Trophoblast cell (in vitro differentiated cells and primary cell): ENCODE data around the gene KLF3.

ENCODE experiments used
- DNase-seq, 2 donors: peaks; one replicate each; pipeline ENCODE4 v3.0.0-alpha.2; 2016
- H2AFZ ChIP-seq: 2 replicates; pipeline ENCODE4 v1.6.1; 2013; ENCODE audit warnings: low read length, moderate library complexity, mild to moderate bottlenecking; ENCODE audit not compliant: insufficient read depth, poor library complexity
- H2AK5ac ChIP-seq: 2 replicates; pipeline ENCODE4 v1.6.1; 2013; ENCODE audit warnings: mild to moderate bottlenecking, low read length
- H2BK120ac ChIP-seq: 2 replicates; pipeline ENCODE4 v1.6.1; 2013; ENCODE audit warnings: low read length, mild to moderate bottlenecking, moderate library complexity; ENCODE audit not compliant: insufficient read depth, poor library complexity
- H2BK12ac ChIP-seq: 2 replicates; pipeline ENCODE4 v1.6.1; 2013; ENCODE audit warnings: mild to moderate bottlenecking, low read length, moderate library complexity
- H2BK5ac ChIP-seq: 2 replicates; pipeline ENCODE4 v1.6.1; 2013; ENCODE audit warnings: low read length, low read depth, moderate library complexity, mild to moderate bottlenecking; ENCODE audit not compliant: poor library complexity
- H3K14ac ChIP-seq: 2 replicates; pipeline ENCODE4 v1.6.1; 2013; ENCODE audit warnings: mild to moderate bottlenecking, low read length
- H3K18ac ChIP-seq: 2 replicates; pipeline ENCODE4 v1.6.1; 2013; ENCODE audit warnings: mild to moderate bottlenecking, low read length
- H3K23ac ChIP-seq: 2 replicates; pipeline ENCODE4 v1.6.1; 2013; ENCODE audit warnings: low read length
- H3K27ac ChIP-seq: 2 replicates; pipeline ENCODE4 v1.5.1; 2013; ENCODE audit warnings: low read depth, mild to moderate bottlenecking, inconsistent platforms, low read length, moderate library complexity
- H3K27me3 ChIP-seq: 2 replicates; pipeline ENCODE4 v1.6.1; 2013; ENCODE audit warnings: inconsistent platforms, mild to moderate bottlenecking, low read length, moderate library complexity; ENCODE audit not compliant: insufficient read depth
- H3K36me3 ChIP-seq, 2 experiments: 1 replicate in 1 of 2; 2 replicates in 1 of 2; pipeline ENCODE4 v1.6.1; 2013; ENCODE audit warnings: low read length in 2 of 2, mild to moderate bottlenecking in 2 of 2, moderate library complexity in 1 of 2; ENCODE audit not compliant: insufficient read depth in 2 of 2, control insufficient read depth in 1 of 2
- H3K4ac ChIP-seq: 2 replicates; pipeline ENCODE4 v1.6.1; 2013; ENCODE audit warnings: low read depth, mild to moderate bottlenecking, low read length, moderate library complexity
- H3K4me1 ChIP-seq, 2 experiments: 1 replicate in 1 of 2; 2 replicates in 1 of 2; pipeline ENCODE4 v1.6.1; 2013; ENCODE audit warnings: low read length in 2 of 2, mild to moderate bottlenecking in 2 of 2, moderate library complexity in 1 of 2; ENCODE audit not compliant: insufficient read depth in 2 of 2, control insufficient read depth in 1 of 2
- H3K4me2 ChIP-seq: 2 replicates; pipeline ENCODE4 v1.6.1; 2013; ENCODE audit warnings: inconsistent platforms, mild to moderate bottlenecking, low read length, moderate library complexity
- H3K4me3 ChIP-seq: 2 replicates; pipeline ENCODE4 v1.5.1; 2013; ENCODE audit warnings: mild to moderate bottlenecking, low read depth, low read length, inconsistent platforms
- H3K79me1 ChIP-seq: one replicate; pipeline ENCODE4 v1.6.1; 2013; ENCODE audit warnings: low read length
- H3K79me2 ChIP-seq: 2 replicates; pipeline ENCODE4 v1.6.1; 2013; ENCODE audit warnings: low read length, mild to moderate bottlenecking; ENCODE audit not compliant: control insufficient read depth, insufficient read depth, poor library complexity
- H3K9ac ChIP-seq: 2 replicates; pipeline ENCODE4 v1.6.1; 2013; ENCODE audit warnings: mild to moderate bottlenecking, low read length
- H3K9me3 ChIP-seq: 2 replicates; pipeline ENCODE4 v1.6.1; 2013; ENCODE audit warnings: low read depth, mild to moderate bottlenecking, control low read depth, inconsistent platforms, low read length; ENCODE audit not compliant: insufficient read depth
- H4K12ac ChIP-seq: 2 replicates; pipeline ENCODE4 v1.6.1; 2013; ENCODE audit warnings: low read depth, mild to moderate bottlenecking, low read length, moderate library complexity
- H4K8ac ChIP-seq: 2 replicates; pipeline ENCODE4 v1.6.1; 2013; ENCODE audit warnings: low read depth, mild to moderate bottlenecking, low read length, moderate library complexity
- H4K91ac ChIP-seq: one replicate; pipeline ENCODE4 v1.6.1; 2013; ENCODE audit warnings: low read depth, mild to moderate bottlenecking, low read length, moderate library complexity
- WGBS: extraction: QIAGEN DNeasy Blood & Tissue Kit; methylation state at CpG from one replicate; pipeline ENCODE4 v1.1.7; 2013; ENCODE audit warnings: missing lambda C conversion rate; ENCODE audit not compliant: insufficient read length, insufficient coverage; ENCODE audit errors: extremely low coverage; 5-methylcytosine and 5-hydroxymethylcytosine counted together

The KLF3 gene

DNA sequence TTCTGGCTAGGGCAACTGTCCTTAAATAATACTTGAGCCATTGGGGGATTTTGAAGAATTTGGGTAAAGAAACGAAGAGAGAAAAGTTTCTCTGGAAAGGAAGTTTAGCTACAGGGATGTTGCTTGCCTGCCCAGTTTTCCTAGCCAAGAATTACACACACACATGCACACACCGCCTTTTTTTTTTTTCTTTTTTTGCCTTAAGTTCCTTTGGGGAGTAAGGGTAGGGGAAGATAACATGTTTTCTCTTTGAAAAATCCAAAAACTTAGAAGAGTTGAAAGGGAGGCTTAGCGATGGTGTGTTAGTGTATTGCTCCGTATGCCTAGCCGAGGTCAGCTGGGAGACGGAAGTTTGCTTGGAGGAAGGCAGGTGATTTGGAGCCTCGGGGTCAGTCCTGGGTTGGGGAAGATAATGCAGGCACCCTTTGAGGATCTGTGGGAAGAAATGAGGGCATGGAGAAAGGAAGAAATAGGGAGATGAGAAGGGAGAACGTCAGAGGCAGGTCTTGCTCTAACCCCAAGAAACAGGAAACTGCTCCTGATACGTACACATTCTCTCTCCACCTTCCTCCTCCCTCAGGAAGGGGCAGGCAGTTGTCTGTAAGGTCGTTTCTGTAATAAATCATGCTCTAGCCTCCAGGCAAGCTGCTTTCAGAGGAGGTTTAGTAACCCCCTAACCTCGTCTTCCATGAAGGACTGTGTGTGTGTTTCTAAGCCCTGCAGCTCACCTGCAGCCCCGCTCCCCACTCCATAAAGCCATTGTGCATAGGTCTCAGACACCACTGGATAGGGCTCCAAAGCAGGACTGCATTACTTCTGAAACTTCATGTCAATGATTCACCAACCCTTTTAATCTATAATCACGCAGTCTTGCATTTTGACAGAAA, 10.5 kb downstream of the KLF3 start:
- Histone ChIP-seq H4K8ac (no peak overlapping the region), H3K79me1 (peaks cover under 1% of the 10 kb centered on the region)
- WGBS, result no CpG with 5 or more reads among the region's 13 CpGs

DNA sequence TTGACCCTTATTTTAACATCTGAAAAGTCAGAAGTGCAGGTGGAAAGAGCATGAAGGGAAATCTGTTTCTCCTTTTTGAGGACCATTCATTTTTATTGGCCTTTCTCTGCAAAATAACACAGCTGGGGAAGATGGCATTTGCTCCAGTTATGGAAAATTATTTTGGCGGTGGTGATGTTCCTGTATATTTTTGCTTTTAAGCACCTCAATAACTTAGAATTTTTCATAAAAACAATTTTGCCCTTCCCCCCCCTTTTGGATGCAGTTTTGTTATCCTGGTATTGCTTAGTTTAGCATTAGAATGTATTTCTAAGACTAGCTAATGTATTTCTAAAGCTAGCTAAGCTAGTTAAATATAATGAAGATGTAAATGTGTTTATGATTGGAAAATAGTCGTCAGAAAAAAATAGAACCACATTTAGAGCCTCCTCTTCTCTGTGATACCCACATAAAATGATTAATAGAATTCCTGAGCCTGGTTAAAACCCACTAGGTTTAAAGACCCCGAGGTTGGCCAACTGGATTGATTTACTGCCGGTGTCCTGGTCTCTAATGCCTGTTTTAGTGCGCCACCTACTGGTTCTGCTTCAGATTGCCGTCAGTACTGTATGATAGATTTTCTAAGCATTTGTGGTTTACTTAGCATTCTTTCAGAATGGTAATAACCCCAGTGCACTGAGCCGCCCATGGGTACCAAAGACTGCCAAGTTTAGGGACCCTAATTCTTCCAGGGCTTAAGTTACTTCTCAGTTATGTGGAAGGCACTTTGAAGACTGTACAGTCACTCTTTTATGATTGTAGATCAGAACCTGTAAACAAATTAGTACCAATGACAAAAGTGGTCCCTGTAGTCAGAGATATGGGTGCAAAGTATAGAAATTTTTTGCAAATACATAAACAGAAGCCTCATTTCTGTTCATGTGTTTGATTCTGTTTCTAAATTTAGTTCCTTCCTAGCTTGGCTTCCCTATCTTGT, 11.4 kb downstream of the KLF3 start:
- Histone ChIP-seq H2BK5ac (no peak overlapping the region), H3K27me3 (no peaks in the 10 kb centered on the region), H3K4me2 (peak overlapping the region; percentile 76), H3K79me1 (no peaks in the 10 kb centered on the region), H4K91ac (no peak overlapping the region), H2AFZ (no peak overlapping the region), H2BK12ac (no peak overlapping the region), H3K4me3 (no peak overlapping the region), H3K79me2 (peaks cover 27% of the 10 kb centered on the region), H4K12ac (no peak overlapping the region), H3K9me3 (no peaks in the 10 kb centered on the region), H3K4me1 (peaks cover 20 to 29% of the 10 kb centered on the region in 2 experiments), H3K36me3 (peaks cover 3 to 5% of the 10 kb centered on the region in 2 experiments), H4K8ac (no peak overlapping the region), H3K23ac (no peak overlapping the region), H3K14ac (no peak overlapping the region), H3K4ac (peak overlapping the region; percentile 37), H3K18ac (no peak overlapping the region), H3K9ac (no peak overlapping the region), H2BK120ac (no peak overlapping the region), H2AK5ac (no peak overlapping the region), H3K27ac (peak overlapping the region; percentile 19)
- peak; percentile 77 to 95 for DNase-seq
- no CpG with 5 or more reads among the region's 7 CpGs for WGBS

More for the DNA sequence above, 10.5 kb downstream of the KLF3 start:
- H2AK5ac ChIP-seq, result no peak overlapping the region
- H3K9me3 ChIP-seq, result no peaks in the 10 kb centered on the region
- H3K4ac ChIP-seq, result no peak overlapping the region
- peak overlapping the region; percentile 50 for H2BK5ac ChIP-seq
- H3K4me3 ChIP-seq, result no peak overlapping the region
- peak in 1 of 2 donors; percentile 33 for DNase-seq
- H3K27ac ChIP-seq, result peak overlapping the region; percentile 82
- H4K91ac ChIP-seq, result no peak overlapping the region
- no peaks in the 10 kb centered on the region for H3K27me3 ChIP-seq
- peaks cover 2 to 3% of the 10 kb centered on the region in 2 experiments for H3K36me3 ChIP-seq
- H2AFZ ChIP-seq, result no peak overlapping the region
- H3K23ac ChIP-seq, result no peak overlapping the region
- peak overlapping the region; percentile 76 for H3K4me2 ChIP-seq
- no peak overlapping the region for H3K9ac ChIP-seq
- H4K12ac ChIP-seq, result no peak overlapping the region
- no peak overlapping the region for H3K18ac ChIP-seq
- H3K14ac ChIP-seq, result no peak overlapping the region
- no peak overlapping the region for H2BK12ac ChIP-seq
- peaks cover 24 to 34% of the 10 kb centered on the region in 2 experiments for H3K4me1 ChIP-seq
- H3K79me2 ChIP-seq, result peaks cover 31% of the 10 kb centered on the region
- H2BK120ac ChIP-seq, result no peak overlapping the region

DNA sequence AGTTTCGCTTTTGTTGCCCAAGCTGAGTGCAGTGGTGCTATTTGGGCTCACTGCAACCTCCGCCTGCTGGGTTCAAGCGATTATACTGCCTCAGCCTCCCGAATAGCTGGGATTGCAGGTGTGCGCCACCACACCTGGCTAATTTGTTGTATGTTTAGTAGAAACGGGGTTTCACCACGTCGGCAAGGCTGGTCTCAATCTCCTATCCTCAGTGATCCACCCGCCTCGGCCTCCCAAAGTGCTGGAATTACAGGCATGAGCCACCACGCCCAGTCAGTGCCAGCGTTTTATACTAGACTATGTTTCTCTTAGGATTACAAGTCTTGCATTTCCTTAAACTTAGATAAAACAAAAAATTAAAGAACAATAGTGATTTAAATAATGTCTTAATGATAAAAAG, 13.0 kb downstream of the KLF3 start:
- peak overlapping the region; percentile 39 for H3K18ac ChIP-seq
- H3K4me3 ChIP-seq, result no peak overlapping the region
- H2BK120ac ChIP-seq, result no peak overlapping the region
- H3K14ac ChIP-seq, result no peak overlapping the region
- no peak overlapping the region for H3K27ac ChIP-seq
- no peak overlapping the region for H2BK5ac ChIP-seq
- no peaks in the 10 kb centered on the region for H3K27me3 ChIP-seq
- no peak overlapping the region for H3K9ac ChIP-seq
- no peak overlapping the region for H2AFZ ChIP-seq
- no peak overlapping the region for H3K23ac ChIP-seq
- no peak overlapping the region for H3K4me2 ChIP-seq
- DNase-seq, result no peak
- no peak overlapping the region for H2AK5ac ChIP-seq
- no CpG with 5 or more reads among the region's 12 CpGs for WGBS
- H3K4ac ChIP-seq, result peak overlapping the region; percentile 92
- no peak overlapping the region for H4K8ac ChIP-seq
- H4K12ac ChIP-seq, result no peak overlapping the region
- H3K36me3 ChIP-seq, result peaks cover 14% of the 10 kb centered on the region in 2 experiments
- H3K4me1 ChIP-seq, result peaks cover 14 to 19% of the 10 kb centered on the region in 2 experiments
- H4K91ac ChIP-seq, result no peak overlapping the region
- H3K79me2 ChIP-seq, result peaks cover 16% of the 10 kb centered on the region
- H3K79me1 ChIP-seq, result no peaks in the 10 kb centered on the region
- no peaks in the 10 kb centered on the region for H3K9me3 ChIP-seq
- no peak overlapping the region for H2BK12ac ChIP-seq

DNA sequence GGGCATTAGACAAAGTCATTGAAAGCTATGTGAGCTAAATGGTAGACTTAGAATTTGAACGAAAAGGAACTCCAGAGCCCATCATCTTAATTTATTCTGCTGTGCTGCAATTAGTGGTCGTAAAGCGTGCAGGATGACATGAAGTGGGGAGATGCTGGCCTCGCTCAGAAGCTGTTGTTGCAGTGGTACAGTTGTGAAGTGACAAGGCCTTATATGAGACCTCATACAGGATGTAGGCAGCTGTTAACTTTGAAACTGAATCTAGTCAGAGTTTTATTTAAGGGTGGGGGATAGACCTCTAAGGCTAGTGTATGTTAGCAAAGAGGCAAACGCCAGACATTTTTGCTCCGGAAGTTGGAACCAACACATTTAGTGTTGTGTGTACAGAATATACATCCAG, 13.4 kb downstream of the KLF3 start:
- Histone ChIP-seq H3K4me3 (no peak overlapping the region), H3K79me1 (no peaks in the 10 kb centered on the region), H3K9me3 (no peaks in the 10 kb centered on the region), H3K27me3 (no peaks in the 10 kb centered on the region), H3K9ac (no peak overlapping the region), H4K91ac (no peak overlapping the region), H2BK5ac (no peak overlapping the region), H3K14ac (no peak overlapping the region), H2AFZ (no peak overlapping the region), H3K18ac (no peak overlapping the region), H3K36me3 (peaks cover 14% of the 10 kb centered on the region in 2 experiments), H3K23ac (no peak overlapping the region), H2BK12ac (no peak overlapping the region), H2BK120ac (no peak overlapping the region), H4K8ac (no peak overlapping the region), H3K4me2 (no peak overlapping the region), H3K4ac (peak overlapping the region; percentile 71), H4K12ac (no peak overlapping the region), H3K27ac (no peak overlapping the region), H3K4me1 (peaks cover 13 to 15% of the 10 kb centered on the region in 2 experiments), H3K79me2 (peaks cover 13% of the 10 kb centered on the region), H2AK5ac (no peak overlapping the region)
- no CpG with 5 or more reads among the region's 6 CpGs for WGBS
- no peak for DNase-seq
